GM18907 (cell line): ENCODE data around the gene EFNA2.

Experiments
- ATAC-seq: cut with Tn5 transposase; IDR thresholded peaks from one replicate; pipeline ENCODE4 v1.9.1; 2021; ENCODE audit warnings: mild to moderate bottlenecking, moderate library complexity; ENCODE audit not compliant: unreplicated experiment

Gene EFNA2

DNA sequence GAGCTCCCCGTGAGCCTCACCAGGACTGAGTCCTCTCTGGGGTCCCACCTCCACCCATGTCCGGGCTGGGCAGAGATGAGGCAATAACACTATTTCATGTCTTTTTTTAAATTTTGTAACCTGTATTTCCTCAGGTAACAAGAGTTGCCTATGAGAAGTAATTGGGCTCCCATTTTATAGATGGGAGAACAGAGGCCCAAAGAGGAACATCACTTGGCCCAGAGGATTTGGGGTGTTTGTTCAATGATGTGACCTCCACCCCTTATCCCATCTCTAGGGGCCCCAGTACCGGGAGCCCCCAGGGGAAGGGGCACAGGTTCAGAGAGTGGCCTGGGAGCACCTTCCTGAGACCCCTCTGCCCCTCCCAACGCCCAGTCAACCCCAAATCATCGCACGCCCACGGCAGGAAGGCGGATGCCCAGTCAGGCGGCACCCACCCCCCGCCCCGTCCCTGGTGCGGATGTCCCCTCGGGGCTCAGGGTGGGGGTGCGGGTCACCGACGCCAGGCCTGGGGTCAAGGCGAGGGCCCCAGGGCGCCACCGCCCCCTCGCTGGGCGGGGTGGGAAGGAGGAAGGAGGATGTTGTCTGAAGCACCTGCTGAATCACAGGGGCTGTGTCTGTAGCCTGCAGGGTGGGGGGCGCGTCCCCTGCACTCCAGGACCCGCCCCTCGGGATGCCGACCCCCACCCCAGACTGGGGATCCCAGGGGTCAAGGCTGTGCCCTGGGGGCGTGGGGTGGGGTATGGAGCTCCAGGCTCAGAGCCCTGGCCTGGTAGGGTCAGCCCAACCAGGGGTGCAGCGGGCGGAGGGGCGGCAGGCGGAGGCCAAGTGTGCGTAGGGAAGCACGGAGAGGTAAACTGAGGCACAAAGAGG lies 25.6 kb upstream of the EFNA2 start:
- ATAC-seq, result peak; percentile 8

DNA sequence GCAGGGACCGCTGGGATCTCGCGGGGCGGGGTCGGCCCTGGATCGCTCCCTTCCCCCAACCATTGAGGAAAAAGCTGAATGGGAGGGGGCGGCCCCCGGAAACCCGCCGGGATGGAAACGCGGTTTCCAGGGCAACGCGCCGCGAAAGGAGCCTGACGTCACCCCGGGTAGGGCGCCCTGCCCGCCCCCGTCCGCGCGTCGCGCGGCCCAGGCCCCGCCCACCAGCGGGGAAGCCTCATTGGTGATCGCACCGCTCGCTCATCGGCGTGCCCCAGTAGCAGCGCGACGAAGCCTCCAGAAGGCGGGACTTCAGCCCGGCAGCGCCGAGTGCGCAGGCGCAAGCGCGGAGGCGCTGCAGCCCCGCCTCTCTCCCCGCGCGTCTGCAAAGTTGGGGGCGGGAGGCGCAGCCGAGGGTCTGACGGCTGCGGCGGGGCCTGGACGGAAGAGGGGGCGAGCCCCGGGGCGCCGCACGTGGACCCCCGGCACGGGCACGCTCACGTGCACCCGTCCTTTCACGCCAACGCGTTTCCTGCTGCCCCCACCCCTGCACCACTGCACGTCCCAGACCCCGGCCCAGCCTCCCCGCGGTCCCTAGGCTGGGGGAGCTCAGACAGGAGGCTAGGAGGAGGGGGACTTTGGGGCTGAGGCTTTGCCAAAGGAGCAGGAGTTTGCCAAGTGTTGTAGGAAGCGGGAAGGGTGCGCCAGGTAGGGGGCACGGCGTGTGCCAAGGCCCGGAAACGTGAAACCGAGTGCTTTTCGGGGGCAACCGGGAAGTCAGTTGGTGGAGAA lies 24.7 kb upstream of the EFNA2 start:
- peak; percentile 44 for ATAC-seq

DNA sequence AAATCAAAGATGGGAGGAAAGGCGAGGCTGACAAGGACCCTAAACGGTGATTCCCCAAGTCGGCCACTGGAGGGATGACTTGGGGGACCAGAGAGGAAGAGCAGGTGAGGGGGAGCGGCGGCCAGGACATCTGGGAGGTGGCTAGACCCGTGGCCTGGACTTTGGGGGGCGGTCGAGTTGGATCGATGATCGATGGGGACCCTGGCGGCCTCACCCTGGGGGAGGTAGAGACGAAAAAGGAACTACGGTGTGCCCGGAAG lies 24.2 kb upstream of the EFNA2 start:
- no peak for ATAC-seq

DNA sequence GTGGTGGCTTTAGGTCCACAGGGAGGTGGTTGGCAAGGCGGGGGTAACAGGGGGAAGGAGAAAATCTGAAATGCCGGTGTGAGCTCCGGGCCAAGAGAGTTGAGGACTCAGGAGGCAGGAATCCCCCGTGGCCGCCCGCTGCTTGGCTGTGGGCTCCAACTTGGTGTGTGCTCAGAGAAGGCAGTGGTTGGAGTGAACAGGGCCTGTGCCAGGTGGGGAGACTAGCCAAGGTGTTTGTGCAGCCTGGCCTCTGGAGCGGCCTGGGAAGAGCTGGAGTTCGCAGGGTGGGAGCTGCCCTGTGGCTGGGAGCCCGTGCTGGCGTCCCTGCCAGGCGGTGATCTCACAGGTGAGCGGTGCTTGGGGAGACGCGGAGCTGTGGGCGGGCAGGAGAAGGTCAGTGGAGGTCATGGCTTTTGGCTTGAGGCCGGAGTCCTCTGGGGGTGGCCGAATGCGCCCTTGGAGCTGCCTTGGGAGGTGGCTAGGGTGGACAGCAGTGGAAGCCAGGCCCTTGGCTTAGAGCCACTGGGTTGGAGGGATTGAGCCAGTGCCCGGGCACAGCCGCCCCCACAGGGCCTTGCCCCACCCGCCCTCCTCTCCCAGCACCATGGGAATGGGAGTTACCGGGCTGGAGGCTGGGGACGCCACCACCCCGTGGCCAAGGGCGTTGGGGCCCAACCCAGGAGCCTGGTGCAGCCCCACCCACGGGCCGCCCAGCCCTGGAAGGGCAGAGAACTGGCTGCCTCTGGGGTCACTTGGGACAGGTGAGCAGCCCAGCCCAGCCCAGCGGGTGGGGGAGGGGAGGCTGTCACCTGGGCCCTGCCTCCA lies 23.7 kb upstream of the EFNA2 start:
- no peak for ATAC-seq

DNA sequence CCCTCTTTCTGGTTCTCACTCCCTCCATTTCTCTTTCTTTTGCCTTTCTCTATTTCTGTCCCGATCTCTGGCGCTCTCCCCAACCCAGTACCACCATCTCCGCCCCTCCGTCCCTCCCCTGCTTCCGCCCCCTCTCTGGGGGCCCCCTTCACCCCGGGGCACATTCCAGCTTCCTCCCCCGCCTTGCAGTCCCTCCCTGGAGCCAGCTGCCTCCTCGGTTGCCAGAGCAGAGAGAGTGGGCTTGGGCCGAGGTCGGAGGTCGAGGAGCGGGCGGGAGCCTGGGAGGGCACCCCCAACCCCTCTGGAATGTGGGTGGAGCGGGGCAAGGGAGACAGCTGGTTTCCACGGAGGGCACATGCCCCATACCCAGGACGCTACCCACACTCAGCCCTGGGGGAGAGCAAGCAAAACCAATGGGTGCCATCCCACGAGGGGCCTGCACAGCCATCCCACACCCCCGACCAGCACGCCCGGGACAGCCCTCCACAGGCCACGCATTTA lies 23.0 kb upstream of the EFNA2 start:
- ATAC-seq, result no peak

DNA sequence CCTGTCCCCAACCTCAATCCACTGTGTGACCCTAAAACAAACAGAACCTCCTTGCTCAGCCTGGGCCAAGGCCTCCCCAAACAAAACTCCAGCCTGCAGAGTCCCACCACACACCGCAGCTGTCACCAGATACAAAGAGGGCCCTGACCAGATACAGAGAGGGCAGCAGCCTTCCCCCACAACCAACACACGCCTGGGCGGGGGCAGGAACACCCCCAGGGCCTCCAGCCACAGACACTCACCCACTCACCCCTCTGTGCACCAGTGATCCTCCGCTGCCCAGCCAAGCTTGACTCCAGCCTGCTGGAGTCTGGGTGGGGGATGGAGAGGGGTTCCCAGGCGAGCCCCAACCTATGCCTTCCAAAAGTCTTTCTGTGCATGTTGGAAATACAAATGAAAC lies 22.5 kb upstream of the EFNA2 start:
- no peak for ATAC-seq

DNA sequence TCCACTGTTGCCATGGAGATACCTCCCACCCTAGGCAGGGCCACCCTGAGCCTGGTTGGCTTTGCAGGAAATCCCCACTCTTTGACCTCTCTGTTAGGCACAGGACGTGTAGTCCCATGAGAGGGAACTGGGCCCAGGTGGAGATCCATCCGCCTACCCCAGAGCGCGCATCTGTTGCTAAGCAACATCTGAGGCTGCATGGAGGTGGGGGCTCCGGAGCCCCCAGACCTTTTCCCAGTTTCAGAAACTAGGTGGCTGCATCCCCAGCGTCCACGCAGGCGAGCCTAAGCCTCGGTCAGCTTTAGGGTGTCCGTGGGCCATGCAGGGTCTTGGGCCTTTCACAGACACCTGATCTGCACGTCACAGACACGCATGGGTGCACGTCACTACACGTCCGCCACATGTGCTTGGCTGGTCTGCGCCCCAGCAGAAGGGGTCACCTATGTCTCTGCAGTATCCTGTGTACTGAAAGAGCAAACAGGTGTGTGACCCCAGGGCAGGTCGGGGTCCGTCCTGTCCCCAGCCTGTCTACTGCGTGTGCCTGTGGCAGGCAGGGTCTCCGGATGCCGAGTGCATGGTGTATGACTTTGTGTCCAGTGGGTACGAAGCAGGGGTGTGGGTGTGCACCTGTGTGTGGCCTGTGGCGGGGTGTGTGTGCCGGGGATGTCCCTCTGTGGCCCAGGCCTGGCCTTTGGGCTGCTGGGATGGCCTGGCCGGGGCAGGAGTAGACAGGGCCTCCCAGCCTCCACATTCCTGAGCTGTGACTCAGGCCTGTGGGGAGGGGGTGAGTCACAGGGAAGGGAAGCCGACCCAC lies 20.7 kb upstream of the EFNA2 start:
- ATAC-seq, result no peak

DNA sequence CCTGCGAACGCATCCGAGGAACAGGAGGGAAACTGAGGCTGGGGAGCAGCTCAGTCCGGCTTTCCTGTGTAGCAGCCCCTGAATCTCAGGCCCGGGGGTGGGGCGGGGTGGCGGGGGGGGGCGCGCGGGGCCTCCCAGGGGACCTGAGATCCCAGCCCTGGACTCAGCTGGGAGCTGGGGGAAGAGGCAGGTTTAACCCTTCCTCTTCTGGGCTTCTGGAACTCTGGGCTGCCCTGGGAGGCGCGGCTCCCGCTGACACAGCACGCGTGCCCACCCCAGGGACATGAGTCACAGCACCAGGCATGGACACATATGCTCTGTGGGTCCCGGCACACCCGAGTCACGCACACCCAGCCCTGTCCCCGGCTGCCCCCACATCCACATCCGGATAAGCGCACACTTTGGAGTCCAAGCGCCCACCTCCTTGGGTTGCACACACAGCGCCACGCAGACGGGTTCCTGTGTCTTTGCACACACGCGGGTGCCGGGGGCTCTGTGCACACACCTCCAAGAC lies 20.0 kb upstream of the EFNA2 start:
- ATAC-seq, result no peak

DNA sequence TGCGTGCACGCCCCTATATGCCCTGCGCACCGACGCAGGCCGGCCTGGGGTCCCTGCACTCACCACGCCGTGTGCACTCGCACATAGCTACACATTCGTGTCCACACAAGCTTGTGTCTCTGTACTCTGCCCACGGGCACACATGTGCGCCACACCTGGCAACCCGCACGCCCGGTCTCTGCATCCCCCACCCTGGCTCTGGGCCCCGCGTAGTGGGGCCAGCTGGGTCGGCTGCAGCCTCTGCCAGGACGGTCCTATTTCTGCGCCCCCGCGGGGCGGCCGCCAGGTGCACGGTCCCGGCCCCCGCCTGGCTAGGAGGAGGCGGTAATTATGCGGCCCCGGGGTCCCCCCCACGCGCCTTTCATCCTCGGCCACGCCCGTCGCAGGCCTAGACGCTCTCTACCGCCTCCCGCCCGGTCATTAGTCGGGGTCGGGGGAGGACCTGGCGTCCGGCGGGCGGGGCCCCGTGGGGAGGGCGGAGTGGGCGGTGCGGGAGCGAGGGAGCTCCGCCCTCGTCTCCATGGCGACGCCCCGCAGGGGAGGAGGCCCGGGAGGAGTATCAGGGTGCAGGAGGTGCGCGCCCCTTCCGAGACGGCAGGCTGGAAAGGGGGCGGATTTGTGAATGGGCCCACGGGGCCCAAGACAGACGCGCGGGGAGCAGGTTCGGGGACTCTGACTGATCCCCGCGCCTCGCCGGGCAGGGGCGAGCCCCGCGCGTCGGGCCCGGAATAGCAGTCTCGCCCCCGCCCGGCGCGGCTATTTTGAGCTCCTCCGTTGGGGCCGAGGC lies 19.4 kb upstream of the EFNA2 start:
- ATAC-seq, result peak; percentile 31

DNA sequence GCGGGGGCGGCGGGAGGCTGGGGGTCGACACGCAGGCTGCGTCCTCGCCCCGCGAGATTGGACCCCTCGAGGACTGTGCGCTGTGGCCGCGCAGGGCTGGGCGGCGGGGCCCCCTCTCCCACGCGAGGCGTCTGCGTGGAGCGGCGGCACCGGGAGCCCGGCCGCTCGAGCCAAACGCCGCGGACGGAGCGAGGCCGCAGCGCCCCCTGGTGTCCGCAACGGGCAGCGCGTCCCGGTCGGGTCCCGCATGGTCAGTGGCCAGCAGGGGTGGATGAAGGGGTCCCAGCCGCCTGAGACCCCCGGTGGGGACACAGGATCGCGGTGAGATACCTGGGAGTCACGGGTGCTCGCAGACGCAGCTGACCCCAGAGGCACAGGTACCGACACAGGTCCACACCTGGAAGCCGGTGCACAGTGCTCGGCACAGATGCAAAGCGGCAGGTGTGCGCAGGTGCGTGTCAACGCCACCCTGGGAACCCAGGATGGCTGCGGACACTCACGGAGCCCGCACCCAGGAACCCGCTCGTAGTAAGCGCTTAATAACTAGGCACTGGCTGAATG lies 18.7 kb upstream of the EFNA2 start:
- peak; percentile 15 for ATAC-seq

DNA sequence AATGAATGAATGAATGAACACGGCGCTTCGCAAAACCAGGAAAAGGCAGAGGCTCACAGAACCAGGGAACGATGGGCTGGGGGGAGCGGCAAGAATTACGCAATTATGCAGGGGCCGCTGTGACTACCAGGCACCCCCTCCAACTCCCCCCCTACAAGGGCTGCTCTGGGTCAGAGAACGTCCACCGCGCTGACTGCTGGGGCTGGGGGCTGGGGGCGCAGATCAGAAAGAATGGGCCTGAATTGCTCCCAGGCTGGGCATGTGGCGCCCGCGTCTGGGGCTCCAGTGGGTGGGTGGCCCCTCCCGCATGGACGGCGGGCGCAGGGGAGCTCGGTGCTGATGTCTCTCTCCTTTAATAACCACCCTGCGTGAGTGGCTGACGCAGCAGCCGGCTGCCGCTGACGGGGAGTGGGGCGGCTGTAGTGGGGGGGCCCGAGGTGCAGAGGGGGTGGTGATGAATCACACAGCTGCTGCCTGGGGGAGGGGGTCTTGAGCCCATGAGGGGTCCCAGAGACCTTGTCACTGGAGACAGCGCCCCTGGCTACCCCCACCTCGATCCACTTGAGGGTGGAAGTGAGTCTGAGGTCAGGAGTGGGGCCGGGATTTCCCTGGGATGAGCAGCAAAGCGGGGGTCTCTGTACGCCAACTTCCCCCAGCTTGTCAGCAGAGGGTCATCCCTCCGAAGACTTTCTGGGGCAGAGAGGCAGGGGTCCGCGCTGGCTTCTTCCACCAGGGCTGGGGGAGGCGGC lies 18.0 kb upstream of the EFNA2 start:
- ATAC-seq, result no peak

DNA sequence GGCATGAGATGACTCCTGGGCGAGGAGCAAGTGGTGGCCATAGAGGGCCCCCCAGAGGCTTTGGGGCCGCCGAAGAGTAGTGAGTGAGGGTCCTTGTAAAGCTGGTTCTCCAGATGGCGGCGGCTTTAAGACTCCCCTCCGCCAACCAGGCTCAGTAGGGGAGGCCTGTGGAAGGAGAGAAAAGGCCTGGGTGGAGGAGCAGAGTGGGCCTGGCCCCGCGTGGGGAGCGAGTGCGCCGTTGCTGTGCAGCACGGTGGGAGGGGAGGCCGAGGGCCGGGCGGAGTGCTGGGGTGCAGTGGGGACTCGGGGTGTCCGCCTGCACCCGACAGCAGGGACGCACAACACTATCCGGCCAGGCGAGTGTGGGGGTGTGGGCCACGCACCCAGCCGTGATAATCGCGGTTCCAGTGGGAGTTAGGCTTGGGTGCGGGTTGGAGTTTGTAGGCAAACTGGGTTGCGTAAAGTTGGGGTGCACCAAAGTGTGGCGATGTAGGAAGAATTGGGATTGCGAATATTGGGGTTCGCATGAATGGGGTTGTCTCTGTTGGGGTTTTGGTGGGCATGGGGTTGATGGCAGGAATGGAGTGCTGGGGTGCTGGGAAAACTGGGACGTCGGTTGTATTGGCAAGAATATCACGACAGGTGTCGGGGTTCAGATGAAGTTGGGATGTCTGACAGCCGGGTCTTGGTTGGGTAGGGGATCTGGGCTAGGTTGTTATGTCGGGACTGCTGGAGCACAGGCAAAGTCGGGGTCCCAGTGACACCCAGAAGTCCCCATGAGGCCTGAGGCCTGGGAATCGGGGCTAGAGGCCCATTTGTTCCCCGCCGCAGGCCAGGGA lies 17.2 kb upstream of the EFNA2 start:
- no peak for ATAC-seq

DNA sequence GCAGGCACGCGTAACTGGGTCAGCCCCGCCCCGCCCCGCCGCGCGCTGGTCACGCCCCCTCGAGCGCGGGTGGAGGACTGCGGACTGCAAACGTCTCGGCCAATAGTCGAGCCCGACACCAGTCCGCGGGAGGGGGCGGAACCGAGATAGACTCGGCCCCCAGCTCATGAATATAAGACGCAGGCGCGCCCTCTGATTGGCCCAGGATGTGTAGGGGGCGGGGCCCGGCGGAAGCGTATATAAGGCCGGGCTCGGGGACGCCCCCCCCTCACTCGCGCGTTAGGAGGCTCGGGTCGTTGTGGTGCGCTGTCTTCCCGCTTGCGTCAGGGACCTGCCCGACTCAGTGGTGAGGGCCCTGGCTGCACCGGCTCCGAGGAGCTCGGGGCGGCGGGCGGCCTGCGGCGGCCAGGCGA lies 16.6 kb upstream of the EFNA2 start, which contains the start of gene CIRBP:
CIRBP (plus strand) TSS at position 268 of the 413 bp plus-strand sequence. CDS start 1,602 bp downstream, outside the sequence.
- peak; percentile 60 for ATAC-seq

DNA sequence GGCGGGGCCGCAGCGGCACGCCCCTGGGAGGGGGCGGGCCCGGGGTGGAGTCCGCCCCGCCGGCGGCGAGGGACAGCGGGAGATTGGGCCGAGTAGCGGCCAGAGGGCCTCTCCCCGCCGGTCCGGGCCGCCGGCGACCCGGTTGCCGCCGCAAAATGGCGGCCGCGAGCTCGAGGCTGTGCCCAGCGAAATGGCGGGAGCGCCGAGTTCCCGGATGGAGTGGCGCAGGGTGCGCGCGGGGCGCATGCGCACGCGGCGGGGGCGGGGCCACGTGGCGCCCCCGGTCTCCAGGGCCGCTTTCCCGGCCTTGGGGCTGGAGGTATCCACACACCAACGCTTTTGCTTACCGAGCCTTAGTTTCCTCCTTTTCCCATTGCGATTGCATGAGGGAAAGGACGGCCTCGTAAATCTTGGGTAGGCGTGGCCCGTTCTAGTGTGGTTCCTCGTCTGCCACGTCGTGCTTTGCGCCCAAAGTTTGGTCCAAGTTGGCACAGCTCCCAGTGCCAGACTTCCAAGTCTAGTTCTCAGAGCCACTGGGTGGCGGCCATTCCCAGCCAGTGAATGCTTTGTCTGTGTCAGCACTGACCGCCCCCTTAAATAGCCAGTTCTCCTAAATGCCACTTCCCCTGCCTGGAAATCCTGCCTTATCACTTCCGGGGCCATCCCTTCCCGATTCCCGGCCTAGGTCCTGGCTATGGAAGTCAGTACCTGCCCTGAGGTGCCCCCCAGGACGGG lies 16.0 kb upstream of the EFNA2 start:
- peak; percentile 26 for ATAC-seq

DNA sequence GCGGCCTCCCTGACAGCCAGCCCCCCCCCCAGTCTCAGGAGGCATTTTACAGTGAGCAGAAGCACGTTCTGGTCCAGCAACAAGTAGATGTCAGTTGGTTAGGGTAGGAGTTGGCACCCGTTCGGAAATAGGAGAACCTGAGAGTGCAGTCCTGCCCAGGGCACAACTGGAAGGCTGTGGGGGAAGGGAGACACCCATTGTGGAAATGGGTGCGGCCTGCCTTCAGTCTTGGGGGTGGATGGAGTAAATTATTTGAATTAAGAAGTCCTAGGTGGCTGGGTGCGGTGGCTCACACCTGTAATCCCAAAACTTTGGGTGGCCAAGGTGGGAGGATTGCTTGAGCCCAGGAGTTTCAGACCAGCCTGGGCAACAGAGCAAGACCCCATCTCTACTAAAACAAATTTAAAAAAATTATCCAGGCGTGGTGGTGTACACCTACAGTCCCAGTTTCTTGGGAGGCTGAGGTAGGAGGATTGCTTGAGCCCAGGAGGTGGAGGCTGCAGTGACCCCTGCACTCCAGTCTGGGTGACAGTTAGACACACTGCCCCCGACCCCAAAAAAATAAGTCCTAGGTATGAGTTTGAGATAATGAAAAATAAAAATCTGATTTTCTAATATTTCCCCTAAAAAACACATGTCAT lies 15.3 kb upstream of the EFNA2 start:
- no peak for ATAC-seq

DNA sequence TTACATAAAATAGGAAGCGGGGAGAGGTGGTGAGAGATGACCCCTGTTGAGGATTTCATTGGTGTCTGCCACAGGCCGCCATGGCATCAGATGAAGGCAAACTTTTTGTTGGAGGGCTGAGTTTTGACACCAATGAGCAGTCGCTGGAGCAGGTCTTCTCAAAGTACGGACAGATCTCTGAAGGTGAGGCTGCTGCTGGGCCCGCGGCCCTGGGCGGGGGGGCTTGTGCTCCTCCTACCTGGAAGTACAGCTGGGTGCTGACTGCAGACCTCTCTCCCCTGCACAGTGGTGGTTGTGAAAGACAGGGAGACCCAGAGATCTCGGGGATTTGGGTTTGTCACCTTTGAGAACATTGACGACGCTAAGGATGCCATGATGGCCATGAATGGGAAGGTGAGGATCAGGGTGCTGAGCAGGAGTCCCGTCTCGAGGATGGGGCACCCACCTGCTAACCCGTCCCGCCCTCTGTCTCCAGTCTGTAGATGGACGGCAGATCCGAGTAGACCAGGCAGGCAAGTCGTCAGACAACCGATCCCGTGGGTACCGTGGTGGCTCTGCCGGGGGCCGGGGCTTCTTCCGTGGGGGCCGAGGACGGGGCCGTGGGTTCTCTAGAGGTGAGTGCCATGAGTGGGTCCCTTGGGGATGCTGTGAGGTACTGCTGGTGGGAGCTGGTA lies 14.7 kb upstream of the EFNA2 start:
- no peak for ATAC-seq
